ENCODE results near the gene ZNF75A. TPM values are rescaled to one million over a fixed set of nuclear protein-coding genes. Genes with fewer than 3 reads are reported as not detected.

Gene ZNF75A
- total RNA-seq, 1 donor from 2014 or later = 8.3 TPM

GRCh38 chr16:3274947-3275346, 30.4 kb upstream of the ZNF75A start:
- H3K36me3 ChIP-seq = no peaks in the 10 kb centered on the region
- H3K27ac ChIP-seq = no peak overlapping the region
- no peak for TF ChIP-seq CTCF (IDR thresholded peaks at IDR 0.05)
- no peaks in the 10 kb centered on the region for H3K27me3 ChIP-seq
- intact Hi-C loops (cut with DNase I) = no loop called here
- DNase-seq (ENCODE audit: low spot score in 2 of 2) = no peak
- no peak overlapping the region for H3K4me3 ChIP-seq
- no peaks in the 10 kb centered on the region for H3K4me1 ChIP-seq
- H3K9me3 ChIP-seq = no peaks in the 10 kb centered on the region

- Histone ChIP-seq H3K27me3 (no peaks in the 10 kb centered on the region), H3K4me1 (no peaks in the 10 kb centered on the region), H3K36me3 (no peaks in the 10 kb centered on the region), H3K4me3 (no peak overlapping the region), H3K27ac (no peak overlapping the region), H3K9me3 (no peaks in the 10 kb centered on the region)
- DNase-seq (ENCODE audit: low spot score in 2 of 2) = no peak
- intact Hi-C loops (cut with DNase I) = no loop called here
- TF ChIP-seq CTCF (IDR thresholded peaks at IDR 0.05) = no peak
Measured at GRCh38 chr16:3276679-3277078, 28.6 kb upstream of the ZNF75A start.

- intact Hi-C loops (cut with DNase I) = loop anchor here (5.0 kb wide), 1 partner anchor 161 kb away; the partner anchor contains the start of genes NAA60 and ZNF597
- Histone ChIP-seq H3K36me3 (peaks cover 11 to 14% of the 10 kb centered on the region in 2 donors), H3K27ac (no peak overlapping the region), H3K4me3 (no peak overlapping the region), H3K9me3 (peaks cover 3 to 8% of the 10 kb centered on the region in 2 donors), H3K27me3 (no peaks in the 10 kb centered on the region), H3K4me1 (peaks cover 12 to 13% of the 10 kb centered on the region in 2 donors)
- DNase-seq (ENCODE audit: low spot score in 2 of 2) = no peak
- no peak for TF ChIP-seq CTCF (IDR thresholded peaks at IDR 0.05)
Measured at GRCh38 chr16:3281222-3281820, 24.0 kb upstream of the ZNF75A start.

- intact Hi-C loops (cut with DNase I) = loop anchor here (1.0 to 5.0 kb wide), 4 partner anchors 18 to 160 kb away; partner anchors contain the start of genes NAA60, TIGD7, ZNF597 and ZNF75A
- peaks cover 20 to 23% of the 10 kb centered on the region in 2 donors for H3K36me3 ChIP-seq
- H3K9me3 ChIP-seq = peaks cover 10 to 15% of the 10 kb centered on the region in 2 donors
- DNase-seq (ENCODE audit: low spot score in 2 of 2) = no peak
- H3K27ac ChIP-seq = peak overlapping the region; percentile 95 to 100
- no peaks in the 10 kb centered on the region for H3K27me3 ChIP-seq
- peaks cover 12 to 13% of the 10 kb centered on the region in 2 donors for H3K4me1 ChIP-seq
- H3K4me3 ChIP-seq = peak overlapping the region; percentile 92 to 96
- TF ChIP-seq CTCF (IDR thresholded peaks at IDR 0.05) = no peak
Measured at GRCh38 chr16:3282103-3282729, 23.1 kb upstream of the ZNF75A start.

- intact Hi-C loops (cut with DNase I) = loop anchor here (1.0 to 5.0 kb wide), 7 partner anchors 19 to 175 kb away; partner anchors contain the start of genes NAA60, TIGD7, ZNF174 and ZNF200
Measured at GRCh38 chr16:3282730-3283542, 22.4 kb upstream of the ZNF75A start, which contains the start of gene ZNF263. TSS of gene ZNF263 (plus strand) at chr16:3283491. CDS start at chr16:3283819, 328 bp downstream.

More at GRCh38 chr16:3282730-3283542, 22.4 kb upstream of the ZNF75A start, which contains the start of gene ZNF263:
- Histone ChIP-seq H3K4me1 (peaks cover 12 to 13% of the 10 kb centered on the region in 2 donors), H3K27ac (peak within 1 kb of the TSS; percentile 95 to 100), H3K27me3 (no peaks in the 10 kb centered on the region), H3K36me3 (peaks cover 24 to 30% of the 10 kb centered on the region in 2 donors), H3K9me3 (peaks cover 18% of the 10 kb centered on the region in 2 donors), H3K4me3 (peak within 1 kb of the TSS; percentile 92 to 96)
- no peak for TF ChIP-seq CTCF (IDR thresholded peaks at IDR 0.05)
- DNase-seq (ENCODE audit: low spot score in 2 of 2) = peak; percentile 87 to 98

All from ascending aorta (tissue), 2 donors.